Measurements from ENCODE around the gene ZBTB7C. TPM values are rescaled to one million over a fixed set of nuclear protein-coding genes. Genes with fewer than 3 reads are reported as not detected.

ZBTB7C gene
- total and polyA plus RNA-seq, 10 of the 15 experiments (the other 5 are each of a cell fraction or from before 2014, with no cell fraction given) = under 0.01 to 0.08 (median 0.01) TPM; not detected in 7

DNA sequence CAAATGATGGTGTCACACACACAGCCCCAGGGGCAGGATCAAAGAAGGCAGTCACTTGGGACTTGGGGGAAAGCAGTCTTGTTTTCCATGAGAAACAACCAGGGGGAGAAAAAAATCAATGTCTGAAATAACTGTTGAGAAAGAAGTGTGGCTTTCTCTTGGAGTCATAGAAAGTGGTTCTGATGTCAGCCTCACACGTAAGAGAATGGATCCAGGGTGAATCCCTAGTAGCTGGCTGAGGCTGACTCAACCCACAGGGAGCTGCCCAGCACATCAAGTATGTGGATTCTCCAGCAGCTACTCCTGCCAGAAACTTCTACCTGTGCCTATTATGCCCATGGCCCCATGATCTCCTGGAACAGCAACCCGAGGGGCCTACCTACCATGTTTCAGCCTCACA is 33.6 kb upstream of the ZBTB7C start:
- Histone ChIP-seq H4K20me1 (ENCODE audit: control insufficient read depth, insufficient read depth) (peaks cover 3% of the 10 kb centered on the region), H3K27ac (ENCODE audit: control insufficient read depth, insufficient read depth) (no peak overlapping the region), H3K4me1 (ENCODE audit: control insufficient read depth, insufficient read depth, low read length) (no peaks in the 10 kb centered on the region), H2AFZ (ENCODE audit: control insufficient read depth, low read depth, low read length) (no peak overlapping the region), H3K9me3 (replicated peaks; ENCODE audit: control insufficient read depth, insufficient read depth, low read length) (no peaks in the 10 kb centered on the region), H3K4me3 (no peak overlapping the region), H3K4me2 (ENCODE audit: control insufficient read depth, insufficient read depth) (no peak overlapping the region), H3K36me3 (ENCODE audit: control insufficient read depth in 2 of 2, insufficient read depth in 2 of 2, low read length in 1 of 2) (no peaks in the 10 kb centered on the region), H3K79me2 (ENCODE audit: control insufficient read depth, insufficient read depth, low read length) (no peaks in the 10 kb centered on the region), H3K9ac (ENCODE audit: control insufficient read depth, insufficient read depth, low read length) (no peak overlapping the region), H3K27me3 (replicated peaks in 1 of 2; ENCODE audit: control insufficient read depth in 2 of 2, insufficient read depth in 2 of 2, low read length in 1 of 2) (peaks cover 0 to 4% of the 10 kb centered on the region in 2 experiments; a peak in 3 of 4 replicates)
- TF ChIP-seq ZNF274 (IDR thresholded peaks at IDR 0.05; ENCODE audit: insufficient read depth, insufficient read length) (no peak), MTA2 (IDR thresholded peaks at IDR 0.05; ENCODE audit: low read depth) (no peak), NFXL1 (IDR thresholded peaks at IDR 0.05; ENCODE audit: borderline replicate concordance) (no peak), ZNF207 (IDR thresholded peaks at IDR 0.05; ENCODE audit: borderline replicate concordance) (no peak), SKIL (IDR thresholded peaks at IDR 0.05; ENCODE audit: low read depth, poor library complexity, severe bottlenecking) (no peak), HDAC6 (IDR thresholded peaks at IDR 0.05; ENCODE audit: unreplicated experiment) (no peak), RAD51 (IDR thresholded peaks at IDR 0.05) (no peak), SP1 (IDR thresholded peaks at IDR 0.05; ENCODE audit: low read depth, low read length) (no peak)
- TF ChIP-seq, protein P1, sequence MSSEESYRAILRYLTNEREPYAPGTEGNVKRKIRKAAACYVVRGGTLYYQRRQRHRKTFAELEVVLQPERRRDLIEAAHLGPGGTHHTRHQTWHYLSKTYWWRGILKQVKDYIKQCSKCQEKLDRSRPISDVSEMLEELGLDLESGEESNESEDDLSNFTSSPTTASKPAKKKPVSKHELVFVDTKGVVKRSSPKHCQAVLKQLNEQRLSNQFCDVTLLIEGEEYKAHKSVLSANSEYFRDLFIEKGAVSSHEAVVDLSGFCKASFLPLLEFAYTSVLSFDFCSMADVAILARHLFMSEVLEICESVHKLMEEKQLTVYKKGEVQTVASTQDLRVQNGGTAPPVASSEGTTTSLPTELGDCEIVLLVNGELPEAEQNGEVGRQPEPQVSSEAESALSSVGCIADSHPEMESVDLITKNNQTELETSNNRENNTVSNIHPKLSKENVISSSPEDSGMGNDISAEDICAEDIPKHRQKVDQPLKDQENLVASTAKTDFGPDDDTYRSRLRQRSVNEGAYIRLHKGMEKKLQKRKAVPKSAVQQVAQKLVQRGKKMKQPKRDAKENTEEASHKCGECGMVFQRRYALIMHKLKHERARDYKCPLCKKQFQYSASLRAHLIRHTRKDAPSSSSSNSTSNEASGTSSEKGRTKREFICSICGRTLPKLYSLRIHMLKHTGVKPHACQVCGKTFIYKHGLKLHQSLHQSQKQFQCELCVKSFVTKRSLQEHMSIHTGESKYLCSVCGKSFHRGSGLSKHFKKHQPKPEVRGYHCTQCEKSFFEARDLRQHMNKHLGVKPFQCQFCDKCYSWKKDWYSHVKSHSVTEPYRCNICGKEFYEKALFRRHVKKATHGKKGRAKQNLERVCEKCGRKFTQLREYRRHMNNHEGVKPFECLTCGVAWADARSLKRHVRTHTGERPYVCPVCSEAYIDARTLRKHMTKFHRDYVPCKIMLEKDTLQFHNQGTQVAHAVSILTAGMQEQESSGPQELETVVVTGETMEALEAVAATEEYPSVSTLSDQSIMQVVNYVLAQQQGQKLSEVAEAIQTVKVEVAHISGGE (CRISPR knock-in tag; IDR thresholded peaks at IDR 0.05) = no peak
- TF ChIP-seq, protein P2, sequence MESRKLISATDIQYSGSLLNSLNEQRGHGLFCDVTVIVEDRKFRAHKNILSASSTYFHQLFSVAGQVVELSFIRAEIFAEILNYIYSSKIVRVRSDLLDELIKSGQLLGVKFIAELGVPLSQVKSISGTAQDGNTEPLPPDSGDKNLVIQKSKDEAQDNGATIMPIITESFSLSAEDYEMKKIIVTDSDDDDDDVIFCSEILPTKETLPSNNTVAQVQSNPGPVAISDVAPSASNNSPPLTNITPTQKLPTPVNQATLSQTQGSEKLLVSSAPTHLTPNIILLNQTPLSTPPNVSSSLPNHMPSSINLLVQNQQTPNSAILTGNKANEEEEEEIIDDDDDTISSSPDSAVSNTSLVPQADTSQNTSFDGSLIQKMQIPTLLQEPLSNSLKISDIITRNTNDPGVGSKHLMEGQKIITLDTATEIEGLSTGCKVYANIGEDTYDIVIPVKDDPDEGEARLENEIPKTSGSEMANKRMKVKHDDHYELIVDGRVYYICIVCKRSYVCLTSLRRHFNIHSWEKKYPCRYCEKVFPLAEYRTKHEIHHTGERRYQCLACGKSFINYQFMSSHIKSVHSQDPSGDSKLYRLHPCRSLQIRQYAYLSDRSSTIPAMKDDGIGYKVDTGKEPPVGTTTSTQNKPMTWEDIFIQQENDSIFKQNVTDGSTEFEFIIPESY (IDR thresholded peaks at IDR 0.05) = no peak
- 0% methylated on average over 2 of the region's 2 CpGs for WGBS (ENCODE audit: insufficient coverage, insufficient replicate concordance, low lambda C conversion rate, missing lambda C conversion rate)
- BruUV-seq (replicated peaks) = no TSS peak
- FAIRE-seq (no peak), ATAC-seq (no peak), DNase-seq (ENCODE audit: low read depth, low spot score) (no peak)
- RAD21 ChIA-PET (ENCODE audit: unreplicated experiment) = no interaction called here
- CTCF ChIA-PET = interaction anchor here (0.8 to 2.1 kb wide), 2 partner anchors 12 to 398 kb away, joined by 3 to 6 read pairs; no protein-coding TSS in a partner anchor
- intact Hi-C loops (cut with micrococcal nuclease; ENCODE audit: unreplicated experiment) (no loop called here), in situ Hi-C loops (cut with MboI) (loop anchor here (10.0 kb wide), 1 partner anchor 668 kb away; no protein-coding TSS in a partner anchor)
- SMC1A ChIA-PET (ENCODE audit: uncharacterized antibody, unreplicated experiment) = no interaction called here
- POLR2A ChIA-PET = no interaction called here

All from GM12878 (cell line).